Measurements from ENCODE around the gene ZNF496. TPM values are rescaled to one million over a fixed set of nuclear protein-coding genes. Genes with fewer than 3 reads are reported as not detected.

Gene ZNF496
- total RNA-seq = 10 to 100 TPM in 3 of 4 donors, 1 to 10 TPM in 1; 8.8 to 48.0 (median 29.8) TPM

- TF ChIP-seq CTCF (IDR thresholded peaks at IDR 0.05; ENCODE audit: low read depth) = no peak
Measured at GRCh38 chr1:247331525-247332214, at the start of gene ZNF496. Gene ZNF496 (minus strand): TSS chr1:247331867. CDS start chr1:247329578, 2,289 bp downstream.

GRCh38 chr1:247378334-247379073 lies 46.8 kb upstream of the ZNF496 start:
- no peak for TF ChIP-seq CTCF (IDR thresholded peaks at IDR 0.05; ENCODE audit: low read depth)

GRCh38 chr1:247376659-247377058 lies 45.0 kb upstream of the ZNF496 start:
- TF ChIP-seq CTCF (IDR thresholded peaks at IDR 0.05; ENCODE audit: low read depth) = no peak

GRCh38 chr1:247375747-247376146 lies 44.1 kb upstream of the ZNF496 start:
- TF ChIP-seq CTCF (IDR thresholded peaks at IDR 0.05; ENCODE audit: low read depth) = no peak

GRCh38 chr1:247373721-247374141 lies 42.1 kb upstream of the ZNF496 start:
- TF ChIP-seq CTCF (IDR thresholded peaks at IDR 0.05; ENCODE audit: low read depth) = no peak

GRCh38 chr1:247371801-247372259 lies 40.2 kb upstream of the ZNF496 start:
- TF ChIP-seq CTCF (IDR thresholded peaks at IDR 0.05; ENCODE audit: low read depth) = no peak
